ENCODE data around the gene B4GALNT1. TPM values are rescaled to one million over a fixed set of nuclear protein-coding genes. Genes with fewer than 3 reads are reported as not detected.
"Not testable (repeated sequence)": the region's sequence is repeated elsewhere in the genome, so short reads cannot be mapped to it uniquely, and the experiment has no call there.

The B4GALNT1 gene
- polyA plus RNA-seq, 1 donor from 2014 or later = 99.9 TPM

- Histone ChIP-seq H3K27ac (ENCODE audit: low read length) (no peak overlapping the region), H3K4me3 (ENCODE audit: low read length) (no peak overlapping the region), H3K27me3 (ENCODE audit: insufficient read depth, low read depth, low read length) (peaks cover 6% of the 10 kb centered on the region), H3K9me3 (ENCODE audit: low read length) (no peaks in the 10 kb centered on the region), H3F3A (ENCODE audit: insufficient read depth, low read length, poor library complexity, severe bottlenecking) (peaks cover 3% of the 10 kb centered on the region), H3K9me2 (ENCODE audit: insufficient read depth, low read length) (no peaks in the 10 kb centered on the region), H4K20me1 (ENCODE audit: insufficient read depth) (no peaks in the 10 kb centered on the region), H3K4me2 (ENCODE audit: low read length) (no peak overlapping the region), H2AFZ (ENCODE audit: low read depth, low read length) (no peak overlapping the region), H3K9ac (ENCODE audit: low read length) (no peak overlapping the region), H3K79me2 (replicated peaks; ENCODE audit: insufficient read depth, low read length) (no peaks in the 10 kb centered on the region), H3K36me3 (ENCODE audit: insufficient read depth, low read length) (no peaks in the 10 kb centered on the region)
- no peak for TF ChIP-seq SMC3 (conservative IDR thresholded peaks at IDR 0.05; ENCODE audit: poor library complexity)
Observed at GRCh38 chr12:57638096-57638495, 5.1 kb upstream of the B4GALNT1 start.

GRCh38 chr12:57637364-57637763 lies 4.4 kb upstream of the B4GALNT1 start:
- Histone ChIP-seq H3K4me2 (ENCODE audit: low read length) (no peak overlapping the region), H3K27ac (ENCODE audit: low read length) (no peak overlapping the region), H2AFZ (ENCODE audit: low read depth, low read length) (no peak overlapping the region), H3K4me3 (ENCODE audit: low read length) (no peak overlapping the region), H3K9me3 (ENCODE audit: low read length) (no peaks in the 10 kb centered on the region), H4K20me1 (ENCODE audit: insufficient read depth) (no peaks in the 10 kb centered on the region), H3K36me3 (ENCODE audit: insufficient read depth, low read length) (no peaks in the 10 kb centered on the region), H3K9ac (ENCODE audit: low read length) (no peak overlapping the region), H3K27me3 (ENCODE audit: insufficient read depth, low read depth, low read length) (peaks cover 6% of the 10 kb centered on the region), H3K9me2 (ENCODE audit: insufficient read depth, low read length) (no peaks in the 10 kb centered on the region), H3F3A (ENCODE audit: insufficient read depth, low read length, poor library complexity, severe bottlenecking) (peaks cover 3% of the 10 kb centered on the region), H3K79me2 (replicated peaks; ENCODE audit: insufficient read depth, low read length) (no peaks in the 10 kb centered on the region)
- TF ChIP-seq RAD21 (conservative IDR thresholded peaks at IDR 0.05) (no peak), EP300 (conservative IDR thresholded peaks at IDR 0.05; ENCODE audit: poor library complexity, severe bottlenecking) (no peak), CTCF (IDR thresholded peaks at IDR 0.05; ENCODE audit: poor library complexity, severe bottlenecking) (no peak), REST (IDR thresholded peaks at IDR 0.05; ENCODE audit: borderline replicate concordance) (no peak), POLR2AphosphoS5 (IDR thresholded peaks at IDR 0.05) (no peak), SMC3 (conservative IDR thresholded peaks at IDR 0.05; ENCODE audit: poor library complexity) (no peak), TAF1 (IDR thresholded peaks at IDR 0.05; ENCODE audit: low read depth) (no peak), MXI1 (conservative IDR thresholded peaks at IDR 0.05; ENCODE audit: poor library complexity, severe bottlenecking) (no peak), EZH2 (IDR thresholded peaks at IDR 0.05; ENCODE audit: borderline replicate concordance, insufficient read depth, low read length, poor library complexity, severe bottlenecking) (no peak)

- H2AFZ ChIP-seq (ENCODE audit: low read depth, low read length); H3K36me3 ChIP-seq (ENCODE audit: insufficient read depth, low read length); H3K79me2 ChIP-seq (replicated peaks; ENCODE audit: insufficient read depth, low read length); H3K27me3 ChIP-seq (ENCODE audit: insufficient read depth, low read depth, low read length); H3K9me3 ChIP-seq (ENCODE audit: low read length); H3K4me3 ChIP-seq (ENCODE audit: low read length); H3K4me2 ChIP-seq (ENCODE audit: low read length); H4K20me1 ChIP-seq (ENCODE audit: insufficient read depth); H3K9me2 ChIP-seq (ENCODE audit: insufficient read depth, low read length); H3K9ac ChIP-seq (ENCODE audit: low read length); H3F3A ChIP-seq (ENCODE audit: insufficient read depth, low read length, poor library complexity, severe bottlenecking); H3K27ac ChIP-seq (ENCODE audit: low read length): not testable (repeated sequence)
Observed at GRCh38 chr12:57636731-57637130, 3.7 kb upstream of the B4GALNT1 start.

Data from neural cell (in vitro differentiated cells).